CD4-positive, alpha-beta T cell treated with Interleukin-6 for 4 hours (primary cell): ENCODE results near the gene THBS2.
"Not testable (repeated sequence)": the region's sequence is repeated elsewhere in the genome, so short reads cannot be mapped to it uniquely, and the experiment has no call there.

Experiments used
- DNase-seq: peaks from one replicate; pipeline ENCODE4 v3.0.0-alpha.2; 2020; ENCODE audit warnings: mixed read lengths

The THBS2 gene

GRCh38 chr6:169271158-169271876 lies 17.7 kb upstream of the THBS2 start:
- no peak for DNase-seq

GRCh38 chr6:169270077-169270380 lies 16.4 kb upstream of the THBS2 start:
- DNase-seq: not testable (repeated sequence)

GRCh38 chr6:169269180-169270076 lies 15.8 kb upstream of the THBS2 start:
- no peak for DNase-seq

GRCh38 chr6:169268276-169268675 lies 14.6 kb upstream of the THBS2 start:
- no peak for DNase-seq

GRCh38 chr6:169266746-169267591 lies 13.3 kb upstream of the THBS2 start:
- no peak for DNase-seq

GRCh38 chr6:169266261-169266660 lies 12.6 kb upstream of the THBS2 start:
- no peak for DNase-seq

- no peak for DNase-seq
Observed at GRCh38 chr6:169265486-169266131, 12.0 kb upstream of the THBS2 start.

GRCh38 chr6:169263836-169264608 lies 10.4 kb upstream of the THBS2 start:
- no peak for DNase-seq

GRCh38 chr6:169263374-169263773 lies 9.7 kb upstream of the THBS2 start:
- no peak for DNase-seq

- DNase-seq: not testable (repeated sequence)
Observed at GRCh38 chr6:169262602-169263001, 9.0 kb upstream of the THBS2 start.

GRCh38 chr6:169256518-169256917 lies 2.9 kb upstream of the THBS2 start:
- no peak for DNase-seq

- no peak for DNase-seq
Observed at GRCh38 chr6:169256061-169256460, 2.4 kb upstream of the THBS2 start.

- DNase-seq: no peak
Observed at GRCh38 chr6:169255643-169256042, 2.0 kb upstream of the THBS2 start.

- DNase-seq: no peak
Observed at GRCh38 chr6:169254456-169255316, 1.0 kb upstream of the THBS2 start.

GRCh38 chr6:169252505-169253189 lies 999 bp downstream of the THBS2 start:
- no peak for DNase-seq

- DNase-seq: no peak
Observed at GRCh38 chr6:169251822-169252504, 1.7 kb downstream of the THBS2 start.

GRCh38 chr6:169251371-169251802 lies 2.3 kb downstream of the THBS2 start:
- no peak for DNase-seq

GRCh38 chr6:169250660-169251059 lies 3.0 kb downstream of the THBS2 start:
- no peak for DNase-seq

- no peak for DNase-seq
Observed at GRCh38 chr6:169249057-169249456, 4.6 kb downstream of the THBS2 start.

GRCh38 chr6:169248521-169248971 lies 5.1 kb downstream of the THBS2 start:
- no peak for DNase-seq
